WTC11 (cell line): ENCODE results near the gene TTC24. TPM values are rescaled to one million over a fixed set of nuclear protein-coding genes. Genes with fewer than 3 reads are reported as not detected.

Experiments used
- ATAC-seq: fragments of 200-7000 bp; cut with Tn5 transposase; 2 replicates; pipeline ENCODE4 v1.10.0; 2021; ENCODE audit warnings: mild to moderate bottlenecking, moderate library complexity
- CTCF ChIA-PET: fragments of 300-600 bp; sonication (Branson Sonifier 250); formaldehyde crosslinking; loops from one replicate; lab custom pipeline; 2021; ENCODE audit warnings: antibody characterized with exemption; lab: Charles Lee
- POLR2A ChIA-PET: fragments of 350-600 bp; sonication (Branson Sonifier 250); formaldehyde crosslinking; loops from one replicate; lab custom pipeline; 2021; ENCODE audit warnings: antibody characterized with exemption; lab: Charles Lee
- DNase-seq: peaks from one replicate; pipeline ENCODE4 v3.0.0; 2021; ENCODE audit warnings: low spot score
- H3K27ac Mint-ChIP-seq: 2 replicates; pipeline ENCODE4 v1.8.0; 2021; ENCODE audit warnings: mixed read lengths
- H3K27me3 Mint-ChIP-seq: 2 replicates; pipeline ENCODE4 v1.8.0; 2021; ENCODE audit warnings: low read depth, mild to moderate bottlenecking, moderate library complexity, mixed read lengths
- H3K36me3 Mint-ChIP-seq: 2 replicates; pipeline ENCODE4 v1.8.0; 2021; ENCODE audit warnings: mixed read lengths
- H3K4me1 Mint-ChIP-seq: 2 replicates; pipeline ENCODE4 v1.8.0; 2022; ENCODE audit warnings: mixed read lengths
- H3K4me3 Mint-ChIP-seq: 2 replicates; pipeline ENCODE4 v1.8.0; 2021; ENCODE audit warnings: mild to moderate bottlenecking, moderate library complexity, mixed read lengths
- H3K9me3 Mint-ChIP-seq: 2 replicates; pipeline ENCODE4 v1.8.0; 2021; ENCODE audit warnings: mixed read lengths
- ATF2 ChIP-seq: sonication (generic); formaldehyde crosslinking; IDR thresholded peaks from 2 replicates; pipeline ENCODE4 v1.8.1; 2022; ENCODE audit warnings: low read depth, missing genetic modification reagents, borderline replicate concordance
- CBFB ChIP-seq: sonication (generic); formaldehyde crosslinking; IDR thresholded peaks from 2 replicates; pipeline ENCODE4 v1.8.1; 2022; ENCODE audit warnings: mild to moderate bottlenecking, low read depth, missing genetic modification reagents
- CREB1 ChIP-seq: sonication (generic); formaldehyde crosslinking; IDR thresholded peaks from 2 replicates; pipeline ENCODE4 v1.8.0; 2023; ENCODE audit warnings: mild to moderate bottlenecking, missing genetic modification reagents
- CREM ChIP-seq: sonication (generic); formaldehyde crosslinking; IDR thresholded peaks from 2 replicates; pipeline ENCODE4 v1.8.1; 2022; ENCODE audit warnings: mild to moderate bottlenecking, missing genetic modification reagents, moderate library complexity
- ETV6 ChIP-seq: sonication (generic); formaldehyde crosslinking; IDR thresholded peaks from 2 replicates; pipeline ENCODE4 v1.8.1; 2022; ENCODE audit warnings: mild to moderate bottlenecking, missing genetic modification reagents
- FOXK1 ChIP-seq: sonication (generic); formaldehyde crosslinking; IDR thresholded peaks from 2 replicates; pipeline ENCODE4 v1.8.0; 2022; ENCODE audit warnings: mild to moderate bottlenecking, moderate library complexity, missing genetic modification reagents
- GTF2I ChIP-seq: fragments of 250-450 bp; sonication (Bioruptor Pico); conservative IDR thresholded peaks from 2 replicates; pipeline ENCODE4 v1.4.0; 2021; ENCODE audit warnings: mild to moderate bottlenecking
- HMGXB4 ChIP-seq: sonication (generic); formaldehyde crosslinking; IDR thresholded peaks from 2 replicates; pipeline ENCODE4 v1.8.1; 2023; ENCODE audit warnings: mild to moderate bottlenecking, moderate library complexity, missing genetic modification reagents
- KAT7 ChIP-seq: sonication (generic); formaldehyde crosslinking; IDR thresholded peaks from 2 replicates; pipeline ENCODE4 v1.8.1; 2023; ENCODE audit warnings: missing genetic modification reagents, mild to moderate bottlenecking, borderline replicate concordance
- NFYB ChIP-seq: sonication (generic); formaldehyde crosslinking; conservative IDR thresholded peaks from 2 replicates; pipeline ENCODE4 v1.8.0; 2022; ENCODE audit warnings: low read depth, missing genetic modification reagents
- OVOL2 ChIP-seq: fragments of 250-450 bp; sonication (Bioruptor Pico); IDR thresholded peaks from 2 replicates; pipeline ENCODE4 v1.9.0; 2021; ENCODE audit warnings: mild to moderate bottlenecking, borderline replicate concordance
- TCF7 ChIP-seq: sonication (generic); formaldehyde crosslinking; IDR thresholded peaks from 2 replicates; pipeline ENCODE4 v1.8.0; 2022; ENCODE audit warnings: mild to moderate bottlenecking, low read depth, missing genetic modification reagents, moderate library complexity
- TEAD4 ChIP-seq: sonication (generic); formaldehyde crosslinking; IDR thresholded peaks from 2 replicates; pipeline ENCODE4 v1.8.0; 2022; ENCODE audit warnings: mild to moderate bottlenecking, missing genetic modification reagents
- USF1 ChIP-seq: sonication (generic); formaldehyde crosslinking; IDR thresholded peaks from 2 replicates; pipeline ENCODE4 v1.8.0; 2022; ENCODE audit warnings: mild to moderate bottlenecking, missing genetic modification reagents
- ZNF138 ChIP-seq: sonication (generic); formaldehyde crosslinking; conservative IDR thresholded peaks from 2 replicates; pipeline ENCODE4 v1.8.1; 2022; ENCODE audit warnings: mild to moderate bottlenecking, moderate library complexity, missing genetic modification reagents
- total RNA-seq: library from RNA; stranded (reverse); gene quantifications from 3 replicates; pipeline ENCODE4 v1.2.3, GENCODE V29; 2021
- TF ChIP-seq, protein P1 (sequence below): fragments of 250-450 bp; sonication (Bioruptor Pico); IDR thresholded peaks from 2 replicates; pipeline ENCODE4 v1.9.0; 2021; ENCODE audit warnings: mild to moderate bottlenecking
- TF ChIP-seq, protein P2 (sequence below): fragments of 200-600 bp; IDR thresholded peaks from 2 replicates; pipeline ENCODE4 v1.8.0; 2022; ENCODE audit warnings: antibody characterized with exemption
- TF ChIP-seq, protein P3 (sequence below): sonication (generic); formaldehyde crosslinking; IDR thresholded peaks from 2 replicates; pipeline ENCODE4 v1.8.1; 2023; ENCODE audit warnings: mild to moderate bottlenecking, missing genetic modification reagents, borderline replicate concordance

Gene TTC24
- total RNA-seq, 1 experiment from 2014 or later, result 0.20 TPM

GRCh38 chr1:156626079-156626438, 46.5 kb downstream of the TTC24 start:
- ChIA-PET POLR2A (no interaction called here), CTCF (interaction anchor here (0.7 to 13.2 kb wide), 12 partner anchors 9 to 302 kb away, joined by 3 to 365 read pairs (median 22); partner anchors contain the start of genes BCAN and NES)
- peak overlapping the region; percentile 76 for H3K4me3 Mint-ChIP-seq
- no peak for DNase-seq
- TF ChIP-seq KAT7 (CRISPR knock-in tag), result no peak
- no peak for TF ChIP-seq NFYB
- TF ChIP-seq TEAD4 (CRISPR knock-in tag), result no peak
- TF ChIP-seq HMGXB4 (CRISPR knock-in tag), result no peak
- no peak for TF ChIP-seq ZNF138 (CRISPR knock-in tag)
- no peak for TF ChIP-seq ETV6 (CRISPR knock-in tag)
- H3K9me3 Mint-ChIP-seq, result no peaks in the 10 kb centered on the region
- ATAC-seq, result no peak
- H3K27me3 Mint-ChIP-seq, result peaks cover 78% of the 10 kb centered on the region
- H3K27ac Mint-ChIP-seq, result no peak overlapping the region
- no peaks in the 10 kb centered on the region for H3K36me3 Mint-ChIP-seq
- peaks cover 9% of the 10 kb centered on the region for H3K4me1 Mint-ChIP-seq

DNA sequence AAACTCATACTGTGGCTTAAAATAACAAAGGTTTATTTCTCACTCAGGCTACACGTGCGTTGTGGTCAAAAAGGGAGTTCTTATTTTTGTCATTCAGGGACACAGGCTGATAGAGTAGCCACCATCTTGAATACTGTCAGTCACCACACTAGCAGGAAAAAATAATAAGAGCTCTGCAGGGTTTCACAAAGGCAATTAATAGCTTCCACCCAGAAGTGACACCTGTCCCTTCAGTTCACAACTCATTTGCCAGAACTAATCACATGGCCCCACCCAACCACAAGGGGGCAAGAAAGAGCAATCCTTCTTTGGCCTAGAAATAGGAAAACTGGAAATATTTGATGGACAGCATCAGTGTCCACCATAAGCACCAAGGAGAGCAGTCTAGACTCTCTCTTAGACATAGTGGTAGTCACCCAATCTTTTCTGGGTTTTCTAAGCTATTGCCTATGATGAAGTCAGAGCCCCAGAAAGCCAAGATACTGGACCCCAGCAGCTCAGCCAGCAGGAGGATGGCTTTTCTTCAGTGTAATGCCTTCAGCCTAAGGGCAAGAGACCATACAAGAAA, 47.9 kb downstream of the TTC24 start:
- Mint-ChIP-seq H3K27ac (no peak overlapping the region), H3K9me3 (no peaks in the 10 kb centered on the region), H3K36me3 (no peaks in the 10 kb centered on the region), H3K4me1 (peaks cover 9% of the 10 kb centered on the region), H3K4me3 (no peak overlapping the region), H3K27me3 (peaks cover 69% of the 10 kb centered on the region)
- TF ChIP-seq, protein P1, sequence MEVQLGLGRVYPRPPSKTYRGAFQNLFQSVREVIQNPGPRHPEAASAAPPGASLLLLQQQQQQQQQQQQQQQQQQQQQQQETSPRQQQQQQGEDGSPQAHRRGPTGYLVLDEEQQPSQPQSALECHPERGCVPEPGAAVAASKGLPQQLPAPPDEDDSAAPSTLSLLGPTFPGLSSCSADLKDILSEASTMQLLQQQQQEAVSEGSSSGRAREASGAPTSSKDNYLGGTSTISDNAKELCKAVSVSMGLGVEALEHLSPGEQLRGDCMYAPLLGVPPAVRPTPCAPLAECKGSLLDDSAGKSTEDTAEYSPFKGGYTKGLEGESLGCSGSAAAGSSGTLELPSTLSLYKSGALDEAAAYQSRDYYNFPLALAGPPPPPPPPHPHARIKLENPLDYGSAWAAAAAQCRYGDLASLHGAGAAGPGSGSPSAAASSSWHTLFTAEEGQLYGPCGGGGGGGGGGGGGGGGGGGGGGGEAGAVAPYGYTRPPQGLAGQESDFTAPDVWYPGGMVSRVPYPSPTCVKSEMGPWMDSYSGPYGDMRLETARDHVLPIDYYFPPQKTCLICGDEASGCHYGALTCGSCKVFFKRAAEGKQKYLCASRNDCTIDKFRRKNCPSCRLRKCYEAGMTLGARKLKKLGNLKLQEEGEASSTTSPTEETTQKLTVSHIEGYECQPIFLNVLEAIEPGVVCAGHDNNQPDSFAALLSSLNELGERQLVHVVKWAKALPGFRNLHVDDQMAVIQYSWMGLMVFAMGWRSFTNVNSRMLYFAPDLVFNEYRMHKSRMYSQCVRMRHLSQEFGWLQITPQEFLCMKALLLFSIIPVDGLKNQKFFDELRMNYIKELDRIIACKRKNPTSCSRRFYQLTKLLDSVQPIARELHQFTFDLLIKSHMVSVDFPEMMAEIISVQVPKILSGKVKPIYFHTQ (CRISPR knock-in tag), result no peak
- TF ChIP-seq TCF7 (CRISPR knock-in tag) (no peak), USF1 (CRISPR knock-in tag) (peak; percentile 56), CREM (CRISPR knock-in tag) (no peak)
- TF ChIP-seq, protein P2, sequence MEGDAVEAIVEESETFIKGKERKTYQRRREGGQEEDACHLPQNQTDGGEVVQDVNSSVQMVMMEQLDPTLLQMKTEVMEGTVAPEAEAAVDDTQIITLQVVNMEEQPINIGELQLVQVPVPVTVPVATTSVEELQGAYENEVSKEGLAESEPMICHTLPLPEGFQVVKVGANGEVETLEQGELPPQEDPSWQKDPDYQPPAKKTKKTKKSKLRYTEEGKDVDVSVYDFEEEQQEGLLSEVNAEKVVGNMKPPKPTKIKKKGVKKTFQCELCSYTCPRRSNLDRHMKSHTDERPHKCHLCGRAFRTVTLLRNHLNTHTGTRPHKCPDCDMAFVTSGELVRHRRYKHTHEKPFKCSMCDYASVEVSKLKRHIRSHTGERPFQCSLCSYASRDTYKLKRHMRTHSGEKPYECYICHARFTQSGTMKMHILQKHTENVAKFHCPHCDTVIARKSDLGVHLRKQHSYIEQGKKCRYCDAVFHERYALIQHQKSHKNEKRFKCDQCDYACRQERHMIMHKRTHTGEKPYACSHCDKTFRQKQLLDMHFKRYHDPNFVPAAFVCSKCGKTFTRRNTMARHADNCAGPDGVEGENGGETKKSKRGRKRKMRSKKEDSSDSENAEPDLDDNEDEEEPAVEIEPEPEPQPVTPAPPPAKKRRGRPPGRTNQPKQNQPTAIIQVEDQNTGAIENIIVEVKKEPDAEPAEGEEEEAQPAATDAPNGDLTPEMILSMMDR, result peak; percentile 70
- ATAC-seq, result no peak
- ChIA-PET CTCF (interaction anchor here (0.6 to 13.2 kb wide), 48 partner anchors 7 to 300 kb away, joined by 3 to 365 read pairs (median 5); partner anchors contain the start of genes BCAN, CRABP2, HAPLN2 and IQGAP3), POLR2A (interaction anchor here (0.5 to 1.1 kb wide), 3 partner anchors 10 to 1410 kb away, joined by 3 to 6 read pairs (median 4); no protein-coding TSS in a partner anchor)
- peak; percentile 60 for DNase-seq

DNA sequence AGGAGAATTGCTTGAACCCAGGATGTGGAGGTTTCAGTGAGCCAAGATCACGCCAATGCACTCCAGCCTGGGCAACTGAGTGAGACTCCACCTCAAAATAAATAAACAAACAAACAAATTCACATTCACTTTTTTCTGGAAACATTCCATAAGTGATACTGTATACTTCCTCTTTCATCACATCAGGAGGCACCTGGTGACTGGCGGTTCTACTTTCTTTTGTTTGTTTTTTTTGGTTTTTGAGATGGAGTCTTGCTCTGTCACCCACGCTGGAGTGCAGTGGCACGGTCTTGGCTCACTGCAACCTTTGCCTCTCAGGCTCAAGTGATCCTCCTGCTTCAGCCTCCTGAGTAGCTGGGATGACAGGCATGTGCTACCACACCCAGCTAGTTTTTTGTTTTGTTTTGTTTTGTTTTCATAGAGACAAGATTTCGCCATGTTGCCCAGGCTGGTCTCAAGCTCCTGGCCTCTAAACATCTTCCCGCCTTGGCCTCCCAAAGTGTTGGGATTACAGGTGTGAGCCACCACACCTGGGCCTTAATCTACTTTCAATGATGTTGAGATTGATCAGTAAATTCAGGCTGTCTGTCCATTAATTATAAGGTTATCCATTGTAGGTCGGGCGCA, 50.4 kb downstream of the TTC24 start:
- Mint-ChIP-seq H3K36me3 (no peaks in the 10 kb centered on the region), H3K4me1 (peaks cover 9% of the 10 kb centered on the region), H3K4me3 (no peak overlapping the region), H3K27me3 (peaks cover 54% of the 10 kb centered on the region), H3K27ac (no peak overlapping the region), H3K9me3 (no peaks in the 10 kb centered on the region)
- no peak for DNase-seq
- ChIA-PET POLR2A (no interaction called here), CTCF (interaction anchor here (1.0 to 13.2 kb wide), 7 partner anchors 10 to 59 kb away, joined by 5 to 365 read pairs (median 9); partner anchors contain the start of genes BCAN, HAPLN2 and NES)
- no peak for ATAC-seq
- TF ChIP-seq CBFB, result no peak
- TF ChIP-seq OVOL2, result no peak
- TF ChIP-seq CREB1, result no peak
- TF ChIP-seq, protein P3, sequence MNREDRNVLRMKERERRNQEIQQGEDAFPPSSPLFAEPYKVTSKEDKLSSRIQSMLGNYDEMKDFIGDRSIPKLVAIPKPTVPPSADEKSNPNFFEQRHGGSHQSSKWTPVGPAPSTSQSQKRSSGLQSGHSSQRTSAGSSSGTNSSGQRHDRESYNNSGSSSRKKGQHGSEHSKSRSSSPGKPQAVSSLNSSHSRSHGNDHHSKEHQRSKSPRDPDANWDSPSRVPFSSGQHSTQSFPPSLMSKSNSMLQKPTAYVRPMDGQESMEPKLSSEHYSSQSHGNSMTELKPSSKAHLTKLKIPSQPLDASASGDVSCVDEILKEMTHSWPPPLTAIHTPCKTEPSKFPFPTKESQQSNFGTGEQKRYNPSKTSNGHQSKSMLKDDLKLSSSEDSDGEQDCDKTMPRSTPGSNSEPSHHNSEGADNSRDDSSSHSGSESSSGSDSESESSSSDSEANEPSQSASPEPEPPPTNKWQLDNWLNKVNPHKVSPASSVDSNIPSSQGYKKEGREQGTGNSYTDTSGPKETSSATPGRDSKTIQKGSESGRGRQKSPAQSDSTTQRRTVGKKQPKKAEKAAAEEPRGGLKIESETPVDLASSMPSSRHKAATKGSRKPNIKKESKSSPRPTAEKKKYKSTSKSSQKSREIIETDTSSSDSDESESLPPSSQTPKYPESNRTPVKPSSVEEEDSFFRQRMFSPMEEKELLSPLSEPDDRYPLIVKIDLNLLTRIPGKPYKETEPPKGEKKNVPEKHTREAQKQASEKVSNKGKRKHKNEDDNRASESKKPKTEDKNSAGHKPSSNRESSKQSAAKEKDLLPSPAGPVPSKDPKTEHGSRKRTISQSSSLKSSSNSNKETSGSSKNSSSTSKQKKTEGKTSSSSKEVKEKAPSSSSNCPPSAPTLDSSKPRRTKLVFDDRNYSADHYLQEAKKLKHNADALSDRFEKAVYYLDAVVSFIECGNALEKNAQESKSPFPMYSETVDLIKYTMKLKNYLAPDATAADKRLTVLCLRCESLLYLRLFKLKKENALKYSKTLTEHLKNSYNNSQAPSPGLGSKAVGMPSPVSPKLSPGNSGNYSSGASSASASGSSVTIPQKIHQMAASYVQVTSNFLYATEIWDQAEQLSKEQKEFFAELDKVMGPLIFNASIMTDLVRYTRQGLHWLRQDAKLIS (CRISPR knock-in tag), result no peak
- TF ChIP-seq FOXK1 (CRISPR knock-in tag), result no peak
- TF ChIP-seq GTF2I (CRISPR knock-in tag), result no peak
- no peak for TF ChIP-seq ATF2 (CRISPR knock-in tag)
